NCI-H1105 treated with DMSO at 0.1 percent for 48 hours (cell line): ENCODE results near the gene OR4S2.

Experiments used
- DNase-seq: peaks from one replicate; lab custom pipeline; 2025; lab: John Stamatoyannopoulos, UW

OR4S2 gene, protein sequence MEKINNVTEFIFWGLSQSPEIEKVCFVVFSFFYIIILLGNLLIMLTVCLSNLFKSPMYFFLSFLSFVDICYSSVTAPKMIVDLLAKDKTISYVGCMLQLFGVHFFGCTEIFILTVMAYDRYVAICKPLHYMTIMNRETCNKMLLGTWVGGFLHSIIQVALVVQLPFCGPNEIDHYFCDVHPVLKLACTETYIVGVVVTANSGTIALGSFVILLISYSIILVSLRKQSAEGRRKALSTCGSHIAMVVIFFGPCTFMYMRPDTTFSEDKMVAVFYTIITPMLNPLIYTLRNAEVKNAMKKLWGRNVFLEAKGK

DNA sequence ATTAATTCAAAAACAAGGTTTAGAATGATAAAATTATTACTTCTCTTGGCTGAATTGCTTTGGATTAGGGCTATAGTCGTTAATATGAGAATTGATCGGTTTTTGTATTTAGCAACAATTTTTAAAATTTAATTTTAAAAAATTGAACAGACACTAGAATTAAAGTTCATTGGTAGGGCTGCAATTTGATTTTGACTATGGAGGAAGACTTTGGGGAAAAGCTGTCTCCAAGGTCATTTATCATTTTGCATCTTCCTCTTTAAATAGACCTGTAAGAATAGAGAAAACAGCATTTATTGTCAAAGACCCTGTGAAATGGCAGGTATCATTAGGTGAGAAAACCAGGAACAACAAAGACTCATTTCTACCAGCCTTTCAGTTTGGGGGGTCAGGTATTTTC is at the start of gene OR4S2:
TSS of gene OR4S2 (plus strand) at position 301 of the 400 bp plus-strand sequence. CDS start 2,577 bp downstream, outside the sequence.
- DNase-seq: no peak

- DNase-seq: no peak
These were observed 40.6 kb upstream of the OR4S2 start, which contains the start of gene OR4C11 for GRCh38 chr11:55607545-55607944. Gene OR4C11 (minus strand): TSS chr11:55607645. CDS start chr11:55604373, 3,272 bp downstream.

- no peak for DNase-seq
These were observed 23.6 kb upstream of the OR4S2 start for GRCh38 chr11:55624531-55624930.

DNA sequence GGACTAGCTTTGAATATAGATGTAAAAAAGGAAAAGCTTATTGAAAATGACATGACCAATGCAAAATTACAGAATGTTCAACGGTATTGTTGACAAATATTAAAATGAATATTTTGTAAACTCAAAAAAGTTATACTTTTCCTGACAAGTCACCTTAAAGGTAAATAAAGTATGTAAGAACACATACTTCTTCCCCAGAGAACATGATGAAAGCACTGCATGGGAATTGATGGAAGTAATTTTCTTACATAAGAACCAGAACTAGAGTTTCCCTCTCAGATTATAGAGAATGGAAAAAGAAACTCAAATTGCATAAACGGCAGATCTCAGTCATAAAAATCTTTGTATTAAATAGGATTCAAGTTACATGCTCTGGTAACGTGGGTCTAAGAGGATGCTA is 13.3 kb upstream of the OR4S2 start, which contains the start of gene OR4P4:
TSS of gene OR4P4 (plus strand) at position 301 of the 400 bp plus-strand sequence.
- DNase-seq: no peak

GRCh38 chr11:55652560-55652959 is 4.4 kb downstream of the OR4S2 start:
- DNase-seq: no peak

DNA sequence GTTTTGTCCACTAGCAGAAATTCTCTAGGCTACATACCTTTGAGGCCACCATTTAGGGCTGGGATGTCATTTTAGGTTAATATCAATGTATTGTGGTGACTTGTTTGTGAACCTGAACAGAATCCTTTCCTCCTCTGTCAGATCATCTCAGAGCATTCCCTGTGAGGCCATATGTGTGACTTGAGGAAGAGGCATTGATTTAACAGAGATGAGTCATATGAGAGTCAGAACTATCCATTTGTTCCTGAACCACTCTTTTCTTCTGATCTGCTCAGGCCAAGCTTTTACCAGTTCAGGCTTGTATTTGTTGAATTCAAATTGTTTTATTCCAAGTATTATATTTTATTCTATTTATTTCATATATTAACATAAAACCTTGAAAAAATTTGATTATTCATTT is 7.0 kb downstream of the OR4S2 start:
- no peak for DNase-seq

GRCh38 chr11:55658031-55658573 is 10.0 kb downstream of the OR4S2 start:
- no peak for DNase-seq

DNA sequence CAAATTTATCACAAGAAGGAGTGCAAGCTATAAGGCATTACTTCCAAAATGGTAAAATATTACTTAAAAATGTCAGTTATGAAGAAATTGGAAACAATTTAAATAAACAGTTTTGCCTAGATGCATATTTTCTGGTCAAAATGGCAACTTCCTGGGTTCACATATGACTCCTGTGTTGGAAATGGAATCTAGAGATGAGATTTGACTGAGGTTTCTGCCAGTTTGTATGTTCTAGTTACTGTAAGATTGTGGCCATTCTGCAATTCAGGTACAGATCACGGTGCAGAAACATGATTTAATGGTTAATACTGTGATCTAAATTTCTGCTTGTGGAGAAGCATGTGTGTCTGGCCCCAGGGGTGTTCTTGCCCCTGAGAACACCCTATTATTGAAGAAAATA is 10.5 kb downstream of the OR4S2 start:
- no peak for DNase-seq

DNA sequence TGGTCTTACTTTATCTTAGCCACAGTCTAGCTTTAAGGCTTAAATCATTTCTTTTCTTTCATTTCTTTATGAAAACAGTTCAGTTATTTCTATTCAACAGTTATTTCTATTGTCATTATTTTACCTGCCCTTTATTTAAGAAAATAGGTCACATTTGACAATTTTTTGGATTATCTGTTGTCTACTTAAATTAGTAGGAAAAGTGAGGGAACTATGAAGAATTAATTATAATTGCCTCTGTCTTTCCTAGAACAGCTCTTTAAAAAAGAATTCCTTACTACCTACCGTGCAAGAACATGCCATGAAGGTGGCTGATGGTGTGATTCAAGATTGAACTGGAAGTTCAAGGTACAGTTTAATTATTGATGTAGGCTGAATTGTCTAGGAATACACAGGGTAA is 13.8 kb downstream of the OR4S2 start, which contains the start of gene OR4C6:
TSS of gene OR4C6 (plus strand) at position 301 of the 400 bp plus-strand sequence. CDS start 2,966 bp downstream, outside the sequence.
- DNase-seq: no peak

DNA sequence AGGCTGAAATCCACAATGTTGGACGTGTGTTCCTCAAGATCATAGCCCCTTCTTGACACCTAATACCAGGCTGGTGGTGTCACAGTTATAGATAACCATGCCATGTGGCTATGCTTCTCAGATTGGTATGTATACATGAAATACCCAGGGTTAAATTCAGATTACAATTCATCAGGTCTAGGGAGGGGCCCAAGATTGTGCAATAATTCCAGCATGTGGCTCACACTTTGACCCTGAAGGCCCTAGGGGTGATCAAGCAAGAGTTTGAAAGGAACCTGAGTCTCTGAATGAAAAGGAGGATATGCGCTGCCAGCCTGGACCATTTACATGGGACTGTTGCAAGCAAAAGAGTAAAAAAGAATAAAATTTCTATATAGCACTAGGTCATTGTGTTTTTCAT is 21.2 kb downstream of the OR4S2 start:
- no peak for DNase-seq

- no peak for DNase-seq
These were observed 25.7 kb downstream of the OR4S2 start for GRCh38 chr11:55673860-55674259.

DNA sequence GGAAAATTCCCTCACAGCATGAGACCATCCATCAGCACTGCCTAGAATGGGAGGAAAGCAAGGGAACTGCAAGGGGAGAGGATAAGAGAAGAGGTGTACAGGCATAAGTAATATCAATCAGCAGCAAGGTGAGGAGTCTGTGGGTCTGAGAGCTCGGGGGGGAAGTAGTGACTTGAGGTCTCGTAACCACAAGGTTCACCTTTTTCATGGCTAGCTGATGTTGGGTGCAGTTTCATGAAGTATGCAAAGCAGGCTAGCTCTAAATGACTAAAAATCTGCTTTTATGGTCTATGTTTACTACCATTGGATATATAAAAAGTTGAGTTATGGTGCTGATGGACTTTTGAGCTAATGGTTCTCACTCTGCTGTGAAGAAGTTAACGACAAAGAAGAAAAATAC is 49.7 kb downstream of the OR4S2 start:
- no peak for DNase-seq

DNA sequence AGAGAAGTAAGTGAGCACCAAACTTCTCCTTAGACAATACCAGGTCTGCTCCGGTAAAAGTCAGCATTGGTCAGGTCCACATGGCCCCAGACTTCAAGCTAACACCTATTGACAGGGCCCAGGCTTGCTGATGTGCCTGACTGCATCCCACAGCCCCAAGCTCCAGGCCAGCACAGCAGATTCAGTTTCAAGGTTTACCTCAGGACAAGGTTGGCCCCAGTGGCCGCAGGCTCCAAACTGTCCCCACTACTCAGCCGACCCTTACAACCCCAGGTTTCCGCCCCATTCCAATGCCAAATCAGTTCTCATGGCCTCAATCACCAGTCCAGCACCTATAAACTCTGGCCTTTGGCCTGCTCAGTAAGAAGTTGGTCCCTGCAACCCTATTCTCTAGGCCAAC is 53.3 kb downstream of the OR4S2 start:
- no peak for DNase-seq
